ENCODE data around the gene SIDT2. TPM values are rescaled to one million over a fixed set of nuclear protein-coding genes. Genes with fewer than 3 reads are reported as not detected.
A peak's percentile ranks its signal among the peaks of the same experiment; 100 is the strongest.

Gene SIDT2
- total RNA-seq, 4 donors from 2014 or later, result 38.4 to 49.4 (median 40.7) TPM

GRCh38 chr11:117214404-117215110, 36.0 kb downstream of the SIDT2 start:
- WGBS, 2 donors, result 88 to 91% methylated on average over 7 of the region's 7 CpGs
- TF ChIP-seq POLR2A (IDR thresholded peaks at IDR 0.05) (no peak), CTCF (IDR thresholded peaks at IDR 0.05) (no peak)
- intact Hi-C loops (cut with DNase I; ENCODE audit: low total_unique reads), result loop anchor here (5.0 kb wide), 1 partner anchor 1973 kb away; the partner anchor contains the start of gene NHERF4
- H3K4me3 ChIP-seq (ENCODE audit: low read depth, poor library complexity, severe bottlenecking), result no peak overlapping the region
- no peak for DNase-seq (ENCODE audit: low spot score in 2 of 2)

GRCh38 chr11:117217141-117218084, 38.9 kb downstream of the SIDT2 start:
- no peak overlapping the region for H3K4me3 ChIP-seq (ENCODE audit: low read depth, poor library complexity, severe bottlenecking)
- TF ChIP-seq POLR2A (IDR thresholded peaks at IDR 0.05), result no peak
- TF ChIP-seq CTCF (IDR thresholded peaks at IDR 0.05), result no peak
- 75 to 78% methylated on average over 11 of the region's 11 CpGs for WGBS, 2 donors
- intact Hi-C loops (cut with DNase I; ENCODE audit: low total_unique reads), result loop anchor here (5.0 kb wide), 1 partner anchor 1970 kb away; the partner anchor contains the start of gene NHERF4
- no peak for DNase-seq (ENCODE audit: low spot score in 2 of 2)

GRCh38 chr11:117218133-117218915, 39.8 kb downstream of the SIDT2 start:
- intact Hi-C loops (cut with DNase I; ENCODE audit: low total_unique reads), result loop anchor here (5.0 kb wide), 1 partner anchor 1969 kb away; the partner anchor contains the start of gene NHERF4
- no peak for TF ChIP-seq POLR2A (IDR thresholded peaks at IDR 0.05)
- TF ChIP-seq CTCF (IDR thresholded peaks at IDR 0.05), result no peak
- DNase-seq (ENCODE audit: low spot score in 2 of 2), result peak in 1 of 2 donors; percentile 84
- H3K4me3 ChIP-seq (ENCODE audit: low read depth, poor library complexity, severe bottlenecking), result no peak overlapping the region
- 70 to 71% methylated on average over 15 of the region's 15 CpGs for WGBS, 2 donors

- no peak for TF ChIP-seq CTCF (IDR thresholded peaks at IDR 0.05)
- DNase-seq (ENCODE audit: low spot score in 2 of 2), result no peak
- 89 to 91% methylated on average over 6 to 9 of the region's 9 CpGs for whole genome bisulfite sequencing, 2 donors
- H3K4me3 ChIP-seq (ENCODE audit: low read depth, poor library complexity, severe bottlenecking), result no peak overlapping the region
- intact Hi-C loops (cut with DNase I; ENCODE audit: low total_unique reads), result loop anchor here (5.0 kb wide), 1 partner anchor 1968 kb away; the partner anchor contains the start of gene NHERF4
These were observed 40.5 kb downstream of the SIDT2 start for GRCh38 chr11:117219001-117219400.

- DNase-seq (ENCODE audit: low spot score in 2 of 2), result no peak
- TF ChIP-seq POLR2A (IDR thresholded peaks at IDR 0.05) (no peak), CTCF (IDR thresholded peaks at IDR 0.05) (no peak)
- WGBS, 2 donors, result 86 to 93% methylated on average over 8 of the region's 8 CpGs
- intact Hi-C loops (cut with DNase I; ENCODE audit: low total_unique reads), result loop anchor here (5.0 kb wide), 1 partner anchor 1968 kb away; the partner anchor contains the start of gene NHERF4
- no peak overlapping the region for H3K4me3 ChIP-seq (ENCODE audit: low read depth, poor library complexity, severe bottlenecking)
These were observed 40.9 kb downstream of the SIDT2 start for GRCh38 chr11:117219455-117219854.
